Smooth muscle cell (in vitro differentiated cells): ENCODE data around the gene GNLY. TPM values are rescaled to one million over a fixed set of nuclear protein-coding genes. Genes with fewer than 3 reads are reported as not detected.

Source experiments
- DNase-seq: peaks from one replicate; lab custom pipeline; 2025; ENCODE audit not compliant: unreplicated experiment; lab: John Stamatoyannopoulos, UW
- H2AFZ ChIP-seq: fragments of 200-600 bp; sonication (generic); 2 replicates; pipeline ENCODE4 v1.6.0; 2016; ENCODE audit warnings: antibody characterized with exemption, low read depth, mild to moderate bottlenecking
- H3F3A ChIP-seq: fragments of 200-600 bp; sonication (generic); 2 replicates; pipeline ENCODE4 v1.6.0; 2017; ENCODE audit warnings: antibody characterized with exemption, low read depth
- H3K27ac ChIP-seq: fragments of 200-600 bp; sonication (generic); 2 replicates; pipeline ENCODE4 v1.5.1; 2016; ENCODE audit warnings: low read depth, mild to moderate bottlenecking
- H3K27me3 ChIP-seq: fragments of 200-600 bp; sonication (generic); 2 replicates; pipeline ENCODE4 v1.6.1; 2016; ENCODE audit warnings: low read depth, mild to moderate bottlenecking
- H3K36me3 ChIP-seq: fragments of 200-600 bp; sonication (generic); 2 replicates; pipeline ENCODE4 v1.5.1; 2016; ENCODE audit warnings: low read depth
- H3K4me1 ChIP-seq: fragments of 200-600 bp; sonication (generic); 2 replicates; pipeline ENCODE4 v1.5.1; 2016; ENCODE audit warnings: low read depth
- H3K4me2 ChIP-seq: fragments of 200-600 bp; sonication (generic); 2 replicates; pipeline ENCODE4 v1.6.0; 2016; ENCODE audit warnings: mild to moderate bottlenecking
- H3K4me3 ChIP-seq: fragments of 200-600 bp; sonication (generic); 2 replicates; pipeline ENCODE4 v1.5.1; 2016; ENCODE audit warnings: mild to moderate bottlenecking
- H3K79me2 ChIP-seq: fragments of 200-600 bp; sonication (generic); 2 replicates; pipeline ENCODE4 v1.6.0; 2016; ENCODE audit warnings: low read depth, mild to moderate bottlenecking
- H3K9ac ChIP-seq: fragments of 200-600 bp; sonication (generic); 2 replicates; pipeline ENCODE4 v1.6.0; 2016; ENCODE audit warnings: low read depth
- H3K9me3 ChIP-seq: fragments of 200-600 bp; sonication (generic); replicated peaks from 2 replicates; pipeline ENCODE4 v1.5.1; 2016; ENCODE audit warnings: low read depth
- H4K20me1 ChIP-seq: fragments of 200-600 bp; sonication (generic); 2 replicates; pipeline ENCODE4 v1.6.0; 2016; ENCODE audit warnings: low read depth
- WGBS: methylation state at CpG from one replicate; pipeline ENCODE4 v1.1.7; 2016; ENCODE audit warnings: low lambda C conversion rate; 5-methylcytosine and 5-hydroxymethylcytosine counted together
- polyA plus RNA-seq: library from polyadenylated mRNA; unstranded; fragments of >200 nt; fragmentation: Nextera tagmentation; extraction: Ambion mirVana; gene quantifications from 2 replicates; pipeline ENCODE4 v1.2.1, GENCODE V29; 2016
- total RNA-seq: library from RNA; depleted of rRNA; stranded (reverse); fragments of >200 nt; gene quantifications from 2 replicates; pipeline ENCODE4 v1.2.3, GENCODE V29; 2014
- TF ChIP-seq, protein P1 (sequence below): fragments of 200-600 bp; sonication (generic); IDR thresholded peaks from 2 replicates; pipeline ENCODE4 v1.5.1; 2017; ENCODE audit warnings: borderline replicate concordance, mild to moderate bottlenecking, antibody characterized with exemption; ENCODE audit not compliant: insufficient read depth, poor library complexity, severe bottlenecking

The GNLY gene
- total and polyA plus RNA-seq, 2 experiments from 2014 or later = not detected

DNA sequence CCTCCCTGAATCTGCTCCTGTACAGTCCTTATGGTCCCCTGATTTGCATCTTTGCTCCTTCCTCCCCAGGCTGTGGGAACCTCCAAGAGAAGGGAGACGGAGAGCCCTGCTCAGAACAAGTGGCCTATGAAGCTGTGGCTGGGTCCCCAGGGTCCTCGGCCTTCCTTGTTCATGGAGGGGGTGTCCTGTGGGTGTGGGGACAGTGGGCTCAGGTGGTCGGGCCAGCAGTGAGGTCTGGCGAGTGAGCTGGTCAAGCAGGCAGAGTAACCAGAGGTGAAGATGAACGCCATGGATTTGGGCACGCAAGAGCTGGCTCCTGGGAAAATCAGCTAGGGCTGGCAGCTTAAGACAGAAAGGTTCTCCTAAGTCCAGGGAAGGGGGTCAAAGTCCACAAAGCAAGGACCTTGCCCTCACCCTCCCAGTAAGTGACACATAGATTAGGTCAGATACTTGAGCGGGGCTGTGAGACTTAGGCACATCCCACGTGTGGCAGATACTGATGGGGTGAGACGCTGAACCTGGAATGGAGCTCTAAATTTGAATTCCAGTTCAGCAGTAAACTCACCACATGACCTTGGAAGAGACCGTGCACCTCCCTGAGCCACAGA lies 24.8 kb downstream of the GNLY start:
- no peak overlapping the region for H3K9ac ChIP-seq
- H2AFZ ChIP-seq = no peak overlapping the region
- WGBS = 90% methylated on average over 10 of the region's 10 CpGs
- no peaks in the 10 kb centered on the region for H3K79me2 ChIP-seq
- peaks cover 12% of the 10 kb centered on the region for H3K4me1 ChIP-seq
- no peaks in the 10 kb centered on the region for H3K36me3 ChIP-seq
- no peaks in the 10 kb centered on the region for H3K27me3 ChIP-seq
- H3K9me3 ChIP-seq = no peaks in the 10 kb centered on the region
- TF ChIP-seq, protein P1, sequence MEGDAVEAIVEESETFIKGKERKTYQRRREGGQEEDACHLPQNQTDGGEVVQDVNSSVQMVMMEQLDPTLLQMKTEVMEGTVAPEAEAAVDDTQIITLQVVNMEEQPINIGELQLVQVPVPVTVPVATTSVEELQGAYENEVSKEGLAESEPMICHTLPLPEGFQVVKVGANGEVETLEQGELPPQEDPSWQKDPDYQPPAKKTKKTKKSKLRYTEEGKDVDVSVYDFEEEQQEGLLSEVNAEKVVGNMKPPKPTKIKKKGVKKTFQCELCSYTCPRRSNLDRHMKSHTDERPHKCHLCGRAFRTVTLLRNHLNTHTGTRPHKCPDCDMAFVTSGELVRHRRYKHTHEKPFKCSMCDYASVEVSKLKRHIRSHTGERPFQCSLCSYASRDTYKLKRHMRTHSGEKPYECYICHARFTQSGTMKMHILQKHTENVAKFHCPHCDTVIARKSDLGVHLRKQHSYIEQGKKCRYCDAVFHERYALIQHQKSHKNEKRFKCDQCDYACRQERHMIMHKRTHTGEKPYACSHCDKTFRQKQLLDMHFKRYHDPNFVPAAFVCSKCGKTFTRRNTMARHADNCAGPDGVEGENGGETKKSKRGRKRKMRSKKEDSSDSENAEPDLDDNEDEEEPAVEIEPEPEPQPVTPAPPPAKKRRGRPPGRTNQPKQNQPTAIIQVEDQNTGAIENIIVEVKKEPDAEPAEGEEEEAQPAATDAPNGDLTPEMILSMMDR = no peak
- DNase-seq = no peak
- H3K4me3 ChIP-seq = no peak overlapping the region
- no peaks in the 10 kb centered on the region for H3F3A ChIP-seq
- no peak overlapping the region for H3K27ac ChIP-seq
- H4K20me1 ChIP-seq = no peaks in the 10 kb centered on the region
- no peak overlapping the region for H3K4me2 ChIP-seq

DNA sequence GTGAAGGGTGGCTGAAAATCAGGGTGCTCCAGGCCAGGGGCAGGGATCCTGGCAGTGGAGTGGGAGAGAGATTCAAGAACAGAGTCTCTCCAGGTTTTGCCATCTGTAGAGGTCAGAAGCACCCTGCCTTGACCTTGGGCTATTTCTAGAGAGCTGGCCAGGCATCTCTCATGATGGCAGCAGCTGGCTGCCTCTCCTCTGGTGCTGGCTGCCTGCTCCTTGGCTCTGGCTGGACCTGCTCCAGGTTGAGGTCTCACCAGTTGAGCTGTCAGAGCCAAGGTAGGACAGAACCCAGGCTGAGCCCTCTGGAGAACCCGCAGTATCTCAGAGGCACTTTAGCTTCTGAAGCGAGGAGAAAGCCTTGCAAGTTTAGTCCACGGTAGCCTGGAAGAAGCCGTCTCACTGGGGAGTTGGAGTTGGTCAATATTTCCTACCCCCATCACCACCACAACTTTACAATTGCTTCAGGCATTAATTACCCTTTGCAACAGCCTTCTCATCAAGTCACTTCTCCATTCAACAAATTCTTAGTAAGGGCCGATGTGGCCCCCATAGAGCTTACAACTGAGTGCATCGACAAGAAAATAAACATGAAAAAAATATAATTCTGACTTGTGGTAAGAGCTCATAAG lies 25.6 kb downstream of the GNLY start:
- Histone ChIP-seq H2AFZ (no peak overlapping the region), H3K4me1 (peaks cover 12% of the 10 kb centered on the region), H3K4me3 (no peak overlapping the region), H3F3A (no peaks in the 10 kb centered on the region), H3K4me2 (no peak overlapping the region), H3K9ac (no peak overlapping the region), H3K36me3 (no peaks in the 10 kb centered on the region), H4K20me1 (no peaks in the 10 kb centered on the region), H3K27ac (no peak overlapping the region), H3K27me3 (no peaks in the 10 kb centered on the region), H3K9me3 (no peaks in the 10 kb centered on the region), H3K79me2 (no peaks in the 10 kb centered on the region)
- WGBS = 97% methylated on average over 6 of the region's 6 CpGs
- no peak for DNase-seq
- TF ChIP-seq, protein P1 = no peak

DNA sequence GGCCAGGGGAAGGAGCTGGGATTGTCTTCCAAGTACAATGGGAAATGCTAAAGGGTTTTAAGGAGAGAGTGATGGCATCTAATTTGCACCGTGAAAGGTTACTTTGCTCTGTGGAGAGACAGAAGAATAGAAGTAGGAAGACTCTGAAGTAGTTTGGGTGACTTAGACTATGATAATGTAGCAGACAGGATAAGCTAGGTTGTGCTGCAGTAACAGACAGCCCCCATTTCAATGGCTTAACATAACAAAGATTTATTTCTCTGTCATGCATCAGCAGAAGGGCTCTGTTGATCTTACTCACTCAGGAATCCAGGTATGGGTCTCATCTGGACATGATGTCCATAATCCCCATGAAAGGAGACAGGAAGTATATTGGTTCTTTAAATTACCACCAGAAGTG lies 26.4 kb downstream of the GNLY start:
- H4K20me1 ChIP-seq = no peaks in the 10 kb centered on the region
- no peaks in the 10 kb centered on the region for H3K79me2 ChIP-seq
- H3K4me1 ChIP-seq = peaks cover 12% of the 10 kb centered on the region
- no peaks in the 10 kb centered on the region for H3K27me3 ChIP-seq
- H3K4me3 ChIP-seq = no peak overlapping the region
- no peak overlapping the region for H3K9ac ChIP-seq
- H3K4me2 ChIP-seq = no peak overlapping the region
- TF ChIP-seq, protein P1 = no peak
- no peak overlapping the region for H3K27ac ChIP-seq
- DNase-seq = no peak
- no peak overlapping the region for H2AFZ ChIP-seq
- H3K36me3 ChIP-seq = no peaks in the 10 kb centered on the region
- H3F3A ChIP-seq = no peaks in the 10 kb centered on the region
- no peaks in the 10 kb centered on the region for H3K9me3 ChIP-seq
- WGBS = 85% methylated on average over 1 of the region's 1 CpG

DNA sequence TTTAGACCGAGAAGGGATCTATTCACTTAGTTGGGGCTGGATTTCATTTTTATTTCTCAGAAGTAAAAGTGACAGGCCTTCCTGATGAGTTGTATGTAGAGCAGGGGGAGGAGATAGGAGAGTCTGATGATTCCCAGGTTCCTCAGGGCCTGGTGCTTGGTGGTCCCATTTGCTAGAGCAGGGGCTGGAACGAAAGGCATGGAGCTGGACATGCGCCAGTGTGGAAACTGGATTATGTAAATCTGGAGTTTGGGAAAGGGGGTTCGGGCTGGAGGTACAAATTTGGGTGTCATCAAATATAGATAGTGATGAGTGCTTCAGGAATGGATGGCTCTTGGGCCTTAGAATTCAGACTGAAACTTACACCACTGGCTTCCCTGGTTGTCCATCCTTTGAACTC lies 27.5 kb downstream of the GNLY start:
- no peak for DNase-seq

More for the DNA sequence above, 27.5 kb downstream of the GNLY start:
- Histone ChIP-seq H3K4me3 (no peak overlapping the region), H3K79me2 (no peaks in the 10 kb centered on the region), H3K4me2 (no peak overlapping the region), H3K27me3 (no peaks in the 10 kb centered on the region), H3K9ac (no peak overlapping the region), H3K36me3 (no peaks in the 10 kb centered on the region), H4K20me1 (no peaks in the 10 kb centered on the region), H3K4me1 (peaks cover 12% of the 10 kb centered on the region), H3F3A (no peaks in the 10 kb centered on the region), H3K27ac (no peak overlapping the region), H3K9me3 (no peaks in the 10 kb centered on the region), H2AFZ (no peak overlapping the region)
- 92% methylated on average over 4 of the region's 4 CpGs for WGBS
- TF ChIP-seq, protein P1 = no peak
